22Rv1 (cell line): ENCODE data around the gene CEP164.

Source experiments
- ZFX ChIP-seq: fragments of 450-650 bp; IDR thresholded peaks from 2 replicates; pipeline ENCODE4 v1.6.1; 2017; ENCODE audit warnings: antibody characterized with exemption, borderline replicate concordance
- TF ChIP-seq, protein P1 (sequence below): fragments of 450-650 bp; IDR thresholded peaks from 2 replicates; pipeline ENCODE4 v1.5.1; 2017; ENCODE audit warnings: mild to moderate bottlenecking

DNA sequence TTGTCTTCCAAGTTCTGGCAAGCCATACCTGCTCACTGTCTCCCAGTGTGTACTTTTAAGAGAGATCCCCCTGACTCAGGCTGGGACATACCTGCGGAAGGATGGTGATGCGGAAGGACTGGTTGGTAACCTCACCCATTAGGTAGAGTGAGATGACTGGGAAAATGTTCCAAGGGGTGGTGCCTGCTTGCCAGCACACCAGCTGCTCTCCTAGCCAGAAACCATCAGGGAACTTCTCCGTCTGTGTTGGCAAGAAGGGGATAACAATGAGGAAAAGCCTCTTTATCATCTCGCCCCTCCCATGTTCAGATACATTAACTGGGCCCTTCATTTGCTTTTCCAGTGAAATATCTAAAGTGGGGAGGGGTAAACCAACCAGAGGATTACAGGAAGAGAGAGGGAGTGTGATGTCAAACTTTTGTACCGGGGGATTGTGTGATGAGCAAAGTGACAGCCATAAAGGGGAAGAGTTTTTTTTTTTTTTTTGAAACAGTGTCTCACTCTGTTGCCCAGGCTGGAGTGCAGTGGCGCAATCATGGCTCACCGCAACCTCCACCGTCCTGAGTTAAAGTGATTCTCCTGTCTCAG lies 36.8 kb upstream of the CEP164 start, which contains the start of gene BACE1-AS:
- TF ChIP-seq, protein P1, sequence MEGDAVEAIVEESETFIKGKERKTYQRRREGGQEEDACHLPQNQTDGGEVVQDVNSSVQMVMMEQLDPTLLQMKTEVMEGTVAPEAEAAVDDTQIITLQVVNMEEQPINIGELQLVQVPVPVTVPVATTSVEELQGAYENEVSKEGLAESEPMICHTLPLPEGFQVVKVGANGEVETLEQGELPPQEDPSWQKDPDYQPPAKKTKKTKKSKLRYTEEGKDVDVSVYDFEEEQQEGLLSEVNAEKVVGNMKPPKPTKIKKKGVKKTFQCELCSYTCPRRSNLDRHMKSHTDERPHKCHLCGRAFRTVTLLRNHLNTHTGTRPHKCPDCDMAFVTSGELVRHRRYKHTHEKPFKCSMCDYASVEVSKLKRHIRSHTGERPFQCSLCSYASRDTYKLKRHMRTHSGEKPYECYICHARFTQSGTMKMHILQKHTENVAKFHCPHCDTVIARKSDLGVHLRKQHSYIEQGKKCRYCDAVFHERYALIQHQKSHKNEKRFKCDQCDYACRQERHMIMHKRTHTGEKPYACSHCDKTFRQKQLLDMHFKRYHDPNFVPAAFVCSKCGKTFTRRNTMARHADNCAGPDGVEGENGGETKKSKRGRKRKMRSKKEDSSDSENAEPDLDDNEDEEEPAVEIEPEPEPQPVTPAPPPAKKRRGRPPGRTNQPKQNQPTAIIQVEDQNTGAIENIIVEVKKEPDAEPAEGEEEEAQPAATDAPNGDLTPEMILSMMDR: no peak
- no peak for TF ChIP-seq ZFX
